OCI-LY7 (cell line): ENCODE data around the gene TRIM15.

Experiments
- CTCF ChIP-seq: fragments of 200-600 bp; sonication (generic); conservative IDR thresholded peaks from 2 replicates; pipeline ENCODE4 v1.5.1; 2014; ENCODE audit warnings: mild to moderate bottlenecking, antibody characterized with exemption, low read length, moderate library complexity, mixed read lengths
- EZH2phosphoT487 ChIP-seq: fragments of 200-600 bp; sonication (generic); IDR thresholded peaks from 2 replicates; pipeline ENCODE4 v1.6.1; 2018; ENCODE audit warnings: low read depth, borderline replicate concordance, mild to moderate bottlenecking, mixed run types, antibody characterized with exemption, low read length, moderate library complexity, mixed read lengths

DNA sequence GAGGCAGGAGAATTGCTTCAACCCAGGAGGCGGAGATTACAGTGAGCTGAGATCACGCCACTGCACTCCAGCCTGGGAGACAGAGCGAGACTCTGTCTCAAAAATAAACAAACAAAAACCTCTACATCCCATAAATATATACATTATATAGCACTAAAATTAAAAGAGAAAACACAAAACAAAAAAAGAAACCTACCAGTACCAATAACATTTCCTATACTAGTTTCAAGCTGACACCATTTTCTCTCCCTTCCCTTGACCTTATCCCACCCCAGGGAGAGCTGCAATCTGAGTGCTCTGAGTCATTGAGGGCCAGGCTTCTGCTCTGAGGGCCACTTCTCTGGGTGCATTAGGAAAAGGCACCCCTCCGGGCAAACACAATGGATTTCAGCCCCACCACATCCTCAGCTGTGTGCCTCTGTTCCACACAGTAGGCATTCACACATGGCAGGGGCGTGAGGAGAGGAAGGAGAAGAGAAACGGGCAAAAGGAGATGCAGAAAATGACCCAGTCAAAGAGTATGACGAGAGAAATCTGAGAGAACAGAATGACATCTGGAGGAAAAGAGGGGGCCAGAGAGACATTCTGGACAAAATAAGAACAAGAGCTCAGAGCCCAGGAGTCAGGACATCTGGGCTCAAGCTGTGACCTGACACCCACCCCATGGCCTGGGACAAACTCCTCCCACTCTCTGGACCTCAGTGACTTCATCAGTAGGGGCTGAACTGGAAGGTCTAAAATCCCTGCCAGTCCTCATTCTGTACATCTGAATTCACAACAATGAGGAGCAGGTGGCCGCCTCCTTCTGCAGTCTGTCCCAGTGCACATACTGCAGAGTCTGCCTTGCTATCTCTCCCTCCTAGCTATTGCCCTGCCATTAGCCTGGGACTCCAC lies 31.7 kb downstream of the TRIM15 start:
- TF ChIP-seq CTCF (no peak), EZH2phosphoT487 (no peak)
